NCI-H2171 treated with DMSO at 0.1 percent for 48 hours (cell line): ENCODE measurements around the gene SLC1A7.

Source experiments
- DNase-seq: peaks from one replicate; lab custom pipeline; 2025; lab: John Stamatoyannopoulos, UW

The SLC1A7 gene

DNA sequence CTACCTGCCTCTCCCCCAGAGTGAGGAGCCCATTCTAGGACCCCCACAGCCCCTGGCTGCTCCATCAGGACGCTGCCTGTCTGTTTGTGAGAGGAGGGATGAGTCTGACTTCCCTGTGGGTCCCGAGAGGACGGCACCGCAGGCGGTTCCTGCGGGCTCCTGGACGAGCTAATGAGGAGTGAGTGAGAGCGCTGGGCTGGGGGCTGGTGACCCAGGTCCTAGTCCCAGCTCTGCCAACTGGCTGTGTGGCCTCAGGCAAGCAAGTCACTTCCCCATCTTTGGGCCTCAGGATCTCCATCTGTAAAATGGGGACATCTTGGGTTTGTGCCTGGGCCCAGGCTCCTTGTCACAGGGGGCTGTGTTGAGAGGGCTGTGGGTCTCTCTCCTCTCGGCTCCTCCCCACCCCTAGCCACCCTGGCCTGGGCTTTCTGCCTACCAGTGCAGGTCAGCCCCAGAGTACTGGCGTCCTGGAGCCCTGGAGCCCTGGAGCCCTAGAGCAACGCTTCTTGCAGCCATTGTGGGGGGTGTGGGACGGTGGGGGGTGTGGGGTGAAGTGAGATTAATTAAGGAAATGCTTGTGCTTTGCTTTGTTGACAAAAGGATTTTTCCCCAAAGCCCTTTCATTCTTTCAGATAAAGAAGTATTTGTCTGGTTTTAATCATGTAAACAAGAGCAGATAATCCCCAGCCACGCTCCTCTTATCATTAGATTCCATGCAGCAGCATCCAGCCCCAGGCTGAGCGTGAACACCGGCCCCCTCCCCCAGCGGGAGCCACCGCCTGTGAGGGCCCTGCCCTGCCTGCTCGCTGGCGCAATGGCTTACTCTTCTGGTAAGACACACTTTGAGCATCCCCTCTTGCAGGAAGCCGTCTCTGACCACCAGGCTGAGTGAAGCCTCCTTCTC lies 26.8 kb downstream of the SLC1A7 start:
- no peak for DNase-seq

DNA sequence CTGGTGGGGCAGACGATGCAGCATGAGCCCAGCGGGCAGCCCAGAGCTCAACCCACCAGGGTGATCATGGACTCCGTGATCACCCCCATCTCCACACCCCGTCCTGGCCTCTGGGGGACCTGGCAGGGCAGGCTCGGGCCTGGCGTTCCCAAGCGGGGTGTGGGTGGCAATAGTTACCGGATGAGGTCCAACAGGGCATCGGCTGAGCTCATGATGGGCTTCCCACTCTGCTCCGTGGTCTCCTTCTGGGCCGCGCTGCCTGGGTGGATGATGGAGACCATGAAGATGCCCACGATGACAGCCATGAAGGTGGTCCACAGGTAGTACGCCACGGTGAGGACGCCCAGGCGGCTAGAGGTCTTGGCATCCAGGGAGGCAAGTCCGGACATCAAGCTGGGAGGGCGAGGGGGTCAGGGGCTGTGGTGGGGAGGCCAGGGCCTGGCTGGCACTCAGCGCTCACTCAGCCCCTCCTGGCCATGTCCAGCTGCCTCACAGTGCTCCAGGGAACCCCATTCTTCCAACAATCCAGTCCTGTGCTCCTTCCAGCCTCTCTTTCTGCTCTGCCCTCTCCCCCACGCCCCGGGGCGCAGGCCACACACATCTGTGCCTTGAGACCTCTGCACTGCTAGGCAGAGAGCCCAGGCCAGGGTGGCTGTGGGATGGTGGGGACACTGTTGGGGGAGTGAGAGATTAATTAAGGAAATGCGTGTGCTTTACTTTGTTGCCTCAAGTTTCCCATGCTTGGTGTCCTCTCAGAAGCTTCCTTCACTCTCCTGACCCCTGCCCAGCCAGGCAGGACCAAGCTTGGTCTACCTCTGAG lies 27.6 kb downstream of the SLC1A7 start:
- DNase-seq = no peak

- no peak for DNase-seq
Observed at GRCh38 chr1:53114090-53114489, 28.3 kb downstream of the SLC1A7 start.

- DNase-seq = no peak
Observed at GRCh38 chr1:53112861-53113260, 29.6 kb downstream of the SLC1A7 start.

- no peak for DNase-seq
Observed at GRCh38 chr1:53112271-53112774, 30.1 kb downstream of the SLC1A7 start.

- no peak for DNase-seq
Observed at GRCh38 chr1:53111693-53112092, 30.7 kb downstream of the SLC1A7 start.

- no peak for DNase-seq
Observed at GRCh38 chr1:53111073-53111556, 31.3 kb downstream of the SLC1A7 start.

DNA sequence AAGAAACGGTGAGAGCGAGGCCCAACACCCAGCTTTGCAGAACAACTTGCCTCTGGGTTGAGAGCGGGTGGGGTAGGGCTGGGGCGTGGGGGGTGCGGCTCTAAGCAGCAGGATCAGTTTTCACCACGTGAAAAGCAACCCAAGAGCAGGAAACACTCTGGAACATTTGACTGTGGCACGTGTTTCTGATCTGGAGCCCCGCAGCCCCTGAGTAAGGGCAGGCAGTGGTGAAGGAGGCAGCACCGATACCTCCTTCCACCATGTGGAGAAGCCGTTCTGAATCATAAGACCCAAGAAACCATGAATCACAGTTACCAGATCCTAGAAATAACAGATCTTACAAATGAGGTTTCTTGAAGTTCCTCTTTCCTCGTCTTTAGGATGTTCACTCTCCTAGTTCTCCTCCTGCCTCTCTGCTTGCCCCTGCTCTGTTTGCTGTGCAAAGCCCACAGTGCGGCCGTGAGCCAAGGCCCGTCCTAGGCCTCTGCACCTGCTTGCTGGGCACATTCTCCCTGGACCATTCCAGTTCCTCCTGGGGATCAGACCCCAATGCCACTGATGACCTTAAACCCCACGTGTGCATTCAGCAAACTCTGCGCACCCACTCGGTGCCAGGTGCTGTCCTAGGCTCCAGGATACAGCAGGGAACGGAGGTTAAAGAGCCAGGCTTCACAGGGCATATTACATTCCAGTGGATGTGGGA lies 31.9 kb downstream of the SLC1A7 start:
- DNase-seq = no peak

DNA sequence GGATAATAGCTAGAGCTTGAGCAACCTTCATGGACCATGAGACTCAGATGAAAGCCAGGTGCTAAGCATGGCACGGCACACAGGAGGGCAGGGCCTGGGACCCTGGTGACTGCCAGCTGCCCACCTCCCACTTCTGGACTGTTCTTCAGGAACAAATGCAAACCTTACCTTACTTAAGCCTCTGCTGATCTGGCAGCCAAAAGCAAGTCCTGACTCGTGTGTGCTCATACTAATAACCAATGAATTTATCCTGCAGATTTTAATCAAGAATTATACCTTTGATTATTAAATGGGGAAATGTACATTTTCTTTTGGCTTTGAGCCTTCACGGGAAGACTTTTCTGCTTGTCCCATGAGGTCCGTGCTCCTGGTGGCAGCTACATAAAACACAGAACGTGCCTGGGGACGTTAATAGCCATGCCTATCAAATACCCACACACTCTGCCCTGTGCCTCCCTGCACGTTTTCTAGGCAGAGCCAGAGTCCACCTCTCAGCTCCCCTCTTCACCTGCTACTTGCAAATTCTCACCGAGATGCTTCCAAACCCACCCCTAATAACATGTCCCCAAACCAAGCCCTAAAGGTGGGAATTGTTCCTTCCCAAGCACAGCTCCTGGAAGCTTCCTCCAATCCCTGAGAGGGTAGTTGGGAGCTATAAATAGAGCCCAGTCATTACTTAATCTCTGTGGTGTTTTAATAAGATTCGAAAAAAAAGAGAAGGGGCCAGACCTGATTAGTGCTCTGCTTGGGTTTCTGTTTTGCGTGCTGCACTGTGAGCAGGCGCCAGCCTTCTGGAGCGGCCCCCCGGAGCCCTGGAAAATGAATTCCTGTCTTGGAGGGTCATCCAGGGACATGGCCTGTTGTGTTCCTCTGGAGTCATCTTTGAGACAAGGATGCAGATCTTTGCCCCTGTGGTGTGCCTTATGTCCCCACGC lies 33.5 kb downstream of the SLC1A7 start:
- no peak for DNase-seq

- no peak for DNase-seq
Observed at GRCh38 chr1:53107570-53108322, 34.7 kb downstream of the SLC1A7 start.

DNA sequence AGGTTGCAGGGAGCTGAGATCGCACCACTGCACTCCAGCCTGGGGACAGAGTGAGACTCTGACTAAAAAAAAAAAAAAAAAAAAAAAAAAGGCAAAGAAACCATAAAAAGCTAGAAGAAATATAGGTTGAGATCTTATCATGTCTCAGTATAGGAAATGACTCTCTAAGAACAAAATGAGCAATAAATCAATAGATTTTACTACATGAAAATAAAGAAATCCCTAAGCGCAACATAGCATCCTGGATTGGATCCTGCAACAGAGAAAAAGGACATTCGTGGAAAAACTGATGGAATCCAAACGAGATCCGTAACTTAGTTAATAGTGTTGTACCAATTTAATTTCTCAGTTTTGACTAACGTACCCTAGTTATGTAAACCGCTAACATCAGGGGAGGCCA lies 35.3 kb downstream of the SLC1A7 start:
- DNase-seq = no peak

DNA sequence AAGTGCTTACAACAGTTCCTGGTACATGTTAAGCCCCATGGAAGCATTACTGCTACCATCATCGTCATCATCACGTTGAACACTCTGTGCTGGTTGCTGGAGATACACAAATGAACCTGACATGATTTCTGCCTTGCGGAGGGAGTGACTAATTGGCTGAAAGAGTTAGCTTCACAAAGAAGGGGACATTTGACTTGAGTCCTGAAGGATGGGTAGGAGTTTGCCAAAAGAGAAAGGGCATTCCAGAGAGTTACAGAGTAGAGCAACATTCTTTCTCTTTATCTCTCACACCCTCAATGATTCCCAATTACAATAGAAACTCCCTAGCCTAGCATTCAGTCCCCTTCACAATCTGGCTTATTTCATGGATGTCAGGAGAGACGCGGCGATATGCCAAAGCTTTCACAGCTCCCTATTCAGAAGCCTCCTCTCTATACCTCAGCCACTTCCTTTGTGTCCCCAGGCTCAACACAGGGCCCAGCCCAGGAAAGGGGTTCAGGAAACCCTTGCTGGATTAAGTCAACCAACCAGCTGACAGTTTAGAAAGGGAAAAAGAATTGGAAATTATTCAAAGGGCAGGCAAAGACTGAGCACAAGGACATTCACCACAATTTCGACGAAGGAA lies 38.0 kb downstream of the SLC1A7 start:
- DNase-seq = no peak

DNA sequence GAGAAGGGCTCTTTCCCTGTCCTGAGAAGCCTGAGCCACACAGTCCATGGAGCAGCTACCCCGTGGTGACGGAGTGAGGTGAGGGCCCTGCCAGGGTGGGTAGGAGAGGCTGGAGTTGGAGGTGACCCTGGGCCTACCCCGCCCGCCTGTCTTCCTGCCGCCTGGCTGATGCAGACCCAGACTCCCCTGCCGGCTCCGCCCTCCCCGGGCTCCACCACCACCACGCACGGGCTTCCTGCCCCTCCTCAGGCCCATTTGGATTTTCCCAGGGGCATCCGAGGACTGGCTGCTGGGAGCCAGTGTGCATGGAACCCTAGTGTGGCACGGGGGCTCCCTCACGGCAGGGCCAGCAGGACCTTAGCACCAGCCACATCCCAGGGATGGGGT lies 47.9 kb downstream of the SLC1A7 start:
- no peak for DNase-seq

DNA sequence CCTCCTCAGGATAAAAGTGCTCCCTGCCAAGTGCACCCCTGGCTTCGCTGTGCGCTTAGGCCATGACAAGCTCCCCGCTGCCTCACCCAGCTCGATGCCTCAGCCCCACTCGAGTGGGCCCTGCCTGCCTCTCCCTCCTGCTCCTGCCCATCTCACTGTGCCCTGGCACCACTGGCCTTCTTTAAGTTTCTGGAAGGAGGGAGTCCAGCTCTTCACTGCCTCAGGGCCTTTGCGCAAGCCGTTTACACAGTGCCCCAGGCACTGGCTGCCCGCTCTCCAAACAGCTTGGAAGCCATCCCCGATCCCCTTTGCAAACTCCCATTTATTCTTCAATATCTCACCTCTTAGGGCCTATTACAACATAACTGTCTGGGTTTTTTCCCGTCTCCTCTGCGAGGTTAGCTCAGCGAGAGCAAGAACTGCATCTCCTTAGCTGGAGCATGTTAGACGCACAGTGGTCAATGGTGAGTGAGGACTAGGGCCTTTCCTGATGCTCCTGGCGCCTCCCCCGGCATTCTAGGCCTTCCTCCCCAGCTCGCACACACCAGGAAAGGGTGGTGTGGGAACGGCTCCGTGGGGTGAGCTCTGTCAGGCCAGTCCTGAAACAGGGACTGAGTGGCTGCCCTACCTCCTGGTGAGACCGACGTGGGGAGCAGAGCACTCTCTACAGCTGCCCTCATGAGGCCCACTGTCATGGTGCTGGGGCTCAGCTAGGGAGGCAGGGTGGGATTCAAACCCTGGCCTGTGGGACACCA lies 48.5 kb downstream of the SLC1A7 start:
- DNase-seq = no peak

GRCh38 chr1:53093451-53093754 lies 49.0 kb downstream of the SLC1A7 start:
- DNase-seq = no peak

DNA sequence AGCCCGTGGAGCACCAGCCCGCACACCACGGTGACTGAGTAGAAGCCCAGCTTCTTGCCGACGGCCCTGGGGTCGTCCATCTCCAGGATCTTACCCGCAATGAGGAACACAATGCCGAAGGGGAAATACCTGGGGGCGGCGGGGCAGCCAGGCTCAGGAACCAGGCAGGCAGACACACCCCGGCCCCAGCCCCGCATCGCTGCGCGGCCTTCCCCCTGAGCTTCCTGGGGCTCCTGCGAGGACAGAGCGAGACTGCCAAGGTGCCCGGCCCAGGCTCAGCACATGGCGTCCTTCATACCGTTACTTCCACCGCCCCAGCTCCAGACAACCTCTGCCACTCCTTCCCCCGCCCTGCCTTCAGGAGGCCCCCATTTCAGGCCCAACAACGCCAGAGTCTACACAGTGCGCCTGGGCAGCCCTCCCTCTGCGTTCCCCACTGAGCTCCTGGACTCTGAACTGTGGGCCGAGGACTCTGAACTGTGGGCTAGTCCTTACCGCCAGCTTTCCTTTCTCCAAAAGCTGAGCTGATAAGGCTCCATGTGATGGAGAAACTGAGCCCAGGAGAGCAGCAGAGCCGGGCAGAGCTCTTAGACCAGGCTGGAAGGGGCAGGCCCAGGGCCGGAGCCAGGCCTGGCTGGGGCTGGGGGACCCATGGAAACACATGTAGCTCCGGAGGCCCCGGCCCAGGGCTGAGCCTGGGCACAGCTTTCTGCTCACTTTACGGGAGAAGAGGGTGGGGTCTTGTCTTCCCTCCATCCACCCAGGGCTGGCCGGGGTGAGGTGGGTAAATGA lies 49.6 kb downstream of the SLC1A7 start:
- no peak for DNase-seq

GRCh38 chr1:53091841-53092645 lies 50.4 kb downstream of the SLC1A7 start:
- no peak for DNase-seq
